Caki2 (cell line): ENCODE results near the gene IL25. TPM values are rescaled to one million over a fixed set of nuclear protein-coding genes. Genes with fewer than 3 reads are reported as not detected.

ENCODE experiments used
- DNase-seq: peaks from one replicate; pipeline ENCODE4 v3.0.0-alpha.2; 2015; ENCODE audit warnings: low read depth
- in situ Hi-C: cut with HindIII; loops from 2 replicates; pipeline ENCODE4 v1.10.0; 2016; ENCODE audit warnings: low sequenced_read_pairs, low pct_unique_long_range_greater_than_20kb, mixed read lengths
- total RNA-seq: library from RNA; depleted of rRNA; stranded (reverse); fragments of >200 nt; shearing (Covaris generic); gene quantifications from 2 replicates; pipeline ENCODE4 v1.2.3, GENCODE V29; 2014; ENCODE audit warnings: low replicate concordance

IL25 gene
- total RNA-seq, 1 experiment from 2014 or later = not detected

- DNase-seq = no peak
- in situ Hi-C loops = no loop called here
Measured at GRCh38 chr14:23402296-23403138, 29.9 kb downstream of the IL25 start.

GRCh38 chr14:23403139-23403438 is 30.5 kb downstream of the IL25 start:
- in situ Hi-C loops = no loop called here
- DNase-seq = no peak

GRCh38 chr14:23403908-23404307 is 31.3 kb downstream of the IL25 start:
- in situ Hi-C loops = no loop called here
- no peak for DNase-seq

- DNase-seq = no peak
- in situ Hi-C loops = no loop called here
Measured at GRCh38 chr14:23404331-23404900, 31.8 kb downstream of the IL25 start.

GRCh38 chr14:23405096-23405495 is 32.5 kb downstream of the IL25 start:
- DNase-seq = no peak
- in situ Hi-C loops = no loop called here

GRCh38 chr14:23405516-23406025 is 33.0 kb downstream of the IL25 start:
- no peak for DNase-seq
- in situ Hi-C loops = no loop called here

GRCh38 chr14:23406244-23406643 is 33.6 kb downstream of the IL25 start:
- in situ Hi-C loops = no loop called here
- DNase-seq = no peak

GRCh38 chr14:23406725-23407355 is 34.2 kb downstream of the IL25 start:
- in situ Hi-C loops = no loop called here
- no peak for DNase-seq

- in situ Hi-C loops = no loop called here
- DNase-seq = no peak
Measured at GRCh38 chr14:23407516-23408306, 35.1 kb downstream of the IL25 start, which contains the start of gene MYH6. Gene MYH6, minus strand, starts transcription at chr14:23408273. Its CDS starts 1,050 bp downstream, at chr14:23407223.

GRCh38 chr14:23408307-23408630 is 35.7 kb downstream of the IL25 start:
- in situ Hi-C loops = no loop called here
- DNase-seq = no peak

GRCh38 chr14:23409475-23409874 is 36.9 kb downstream of the IL25 start:
- no peak for DNase-seq
- in situ Hi-C loops = no loop called here

GRCh38 chr14:23409966-23410635 is 37.5 kb downstream of the IL25 start:
- no peak for DNase-seq
- in situ Hi-C loops = no loop called here

- in situ Hi-C loops = no loop called here
- DNase-seq = no peak
Measured at GRCh38 chr14:23411563-23412525, 39.2 kb downstream of the IL25 start.

GRCh38 chr14:23413681-23414080 is 41.1 kb downstream of the IL25 start:
- DNase-seq = no peak
- in situ Hi-C loops = no loop called here

- in situ Hi-C loops = no loop called here
- DNase-seq = no peak
Measured at GRCh38 chr14:23414254-23414653, 41.6 kb downstream of the IL25 start.

- in situ Hi-C loops = no loop called here
- DNase-seq = no peak
Measured at GRCh38 chr14:23414906-23415820, 42.6 kb downstream of the IL25 start.
